HEK293 (cell line): Measurements from ENCODE around the gene TRMT112.

ENCODE experiments used
- CTCF ChIP-seq: fragments of 450-650 bp; formaldehyde crosslinking; IDR thresholded peaks from 2 replicates; pipeline ENCODE4 v1.5.1; 2016; ENCODE audit warnings: missing biosample characterization, missing genetic modification characterization
- GLIS2 ChIP-seq: fragments of 450-650 bp; formaldehyde crosslinking; IDR thresholded peaks from 2 replicates; pipeline ENCODE4 v1.5.1; 2016; ENCODE audit warnings: missing biosample characterization, missing genetic modification characterization
- ZNF114 ChIP-seq: fragments of 450-650 bp; formaldehyde crosslinking; IDR thresholded peaks from 2 replicates; pipeline ENCODE4 v1.5.0; 2017; ENCODE audit warnings: missing biosample characterization, missing genetic modification characterization
- ZNF394 ChIP-seq: fragments of 450-650 bp; formaldehyde crosslinking; IDR thresholded peaks from 2 replicates; pipeline ENCODE4 v1.5.1; 2016; ENCODE audit warnings: missing biosample characterization, missing genetic modification characterization, mild to moderate bottlenecking, moderate library complexity, borderline replicate concordance
- ZNF510 ChIP-seq: fragments of 450-650 bp; formaldehyde crosslinking; IDR thresholded peaks from 2 replicates; pipeline ENCODE4 v1.5.1; 2018; ENCODE audit warnings: mild to moderate bottlenecking, missing genetic modification characterization, missing biosample characterization; ENCODE audit not compliant: insufficient replicate concordance
- ZNF549 ChIP-seq: fragments of 450-650 bp; IDR thresholded peaks from 2 replicates; pipeline ENCODE4 v1.5.1; 2018; ENCODE audit warnings: missing biosample characterization, missing genetic modification characterization, mild to moderate bottlenecking, inconsistent platforms, moderate library complexity
- ZSCAN30 ChIP-seq: fragments of 450-650 bp; IDR thresholded peaks from 2 replicates; pipeline ENCODE4 v1.5.1; 2018; ENCODE audit warnings: missing biosample characterization, mild to moderate bottlenecking, missing genetic modification characterization, moderate library complexity

DNA sequence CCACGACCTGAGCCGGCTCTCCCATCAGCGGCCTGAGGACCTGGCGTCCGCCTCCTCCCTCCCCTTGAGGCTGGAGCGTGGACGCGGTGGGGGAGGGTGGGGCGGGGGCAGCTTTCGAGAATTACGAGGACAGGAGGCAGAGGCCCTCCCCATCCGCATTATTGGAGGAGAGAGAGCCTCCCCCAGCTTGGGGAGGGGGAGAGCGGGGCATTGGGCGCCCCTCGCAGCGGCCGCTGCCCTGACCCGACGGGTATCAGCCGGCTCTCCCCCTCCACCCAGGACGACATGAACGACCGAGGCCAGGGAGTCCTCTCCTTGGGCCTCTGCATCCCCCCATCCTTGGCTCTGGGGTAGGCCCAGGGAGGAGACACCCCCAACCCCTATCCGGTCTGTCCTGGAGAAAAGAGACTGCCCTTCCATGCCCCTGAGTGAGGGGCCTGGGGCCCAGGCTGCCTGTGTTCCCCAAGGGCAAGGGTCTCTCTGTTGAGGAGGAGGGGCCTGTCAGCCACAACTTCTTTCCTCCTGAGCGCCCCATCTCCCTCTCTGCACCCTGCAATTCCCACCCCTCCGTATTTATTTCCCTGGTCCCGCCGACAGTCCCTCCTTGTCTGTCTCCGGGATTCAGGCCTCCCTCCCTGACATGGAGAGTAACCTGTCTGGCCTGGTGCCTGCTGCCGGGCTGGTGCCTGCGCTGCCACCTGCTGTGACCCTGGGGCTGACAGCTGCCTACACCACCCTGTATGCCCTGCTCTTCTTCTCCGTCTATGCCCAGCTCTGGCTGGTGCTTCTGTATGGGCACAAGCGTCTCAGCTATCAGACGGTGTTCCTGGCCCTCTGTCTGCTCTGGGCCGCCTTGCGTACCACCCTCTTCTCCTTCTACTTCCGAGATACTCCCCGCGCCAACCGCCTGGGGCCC lies 31.2 kb downstream of the TRMT112 start:
- TF ChIP-seq ZNF510 (tag by site-specific recombination) = no peak
- peak; percentile 67 for TF ChIP-seq CTCF (tag by site-specific recombination)
- TF ChIP-seq ZNF114 (tag by site-specific recombination) = no peak
- TF ChIP-seq ZNF549 (tag by site-specific recombination) = no peak
- no peak for TF ChIP-seq ZNF394 (tag by site-specific recombination)
- TF ChIP-seq GLIS2 (tag by site-specific recombination) = no peak
- TF ChIP-seq ZSCAN30 (tag by site-specific recombination) = no peak
